Measurements from ENCODE around the gene LPP.

DNA sequence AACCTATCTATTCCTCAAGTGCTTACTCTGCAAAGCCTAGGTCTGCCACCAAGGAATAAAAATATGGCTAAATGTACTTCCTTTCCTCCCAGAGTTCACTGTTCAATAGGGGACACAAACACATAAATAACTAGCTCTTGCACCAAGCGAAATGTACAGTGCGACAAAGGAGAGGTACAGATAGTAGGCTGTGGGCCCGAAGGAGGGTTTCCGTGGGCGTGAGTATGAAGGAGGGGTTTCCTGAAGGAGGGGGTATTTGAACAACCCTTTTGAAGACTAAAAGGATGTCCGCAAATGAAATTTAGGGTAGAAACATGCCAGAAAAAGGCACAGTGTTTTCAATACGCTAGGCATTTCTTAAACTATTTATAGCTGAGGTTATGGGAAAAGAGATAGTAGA lies 207.9 kb downstream of the LPP start:
- TF ChIP-seq, protein P1, sequence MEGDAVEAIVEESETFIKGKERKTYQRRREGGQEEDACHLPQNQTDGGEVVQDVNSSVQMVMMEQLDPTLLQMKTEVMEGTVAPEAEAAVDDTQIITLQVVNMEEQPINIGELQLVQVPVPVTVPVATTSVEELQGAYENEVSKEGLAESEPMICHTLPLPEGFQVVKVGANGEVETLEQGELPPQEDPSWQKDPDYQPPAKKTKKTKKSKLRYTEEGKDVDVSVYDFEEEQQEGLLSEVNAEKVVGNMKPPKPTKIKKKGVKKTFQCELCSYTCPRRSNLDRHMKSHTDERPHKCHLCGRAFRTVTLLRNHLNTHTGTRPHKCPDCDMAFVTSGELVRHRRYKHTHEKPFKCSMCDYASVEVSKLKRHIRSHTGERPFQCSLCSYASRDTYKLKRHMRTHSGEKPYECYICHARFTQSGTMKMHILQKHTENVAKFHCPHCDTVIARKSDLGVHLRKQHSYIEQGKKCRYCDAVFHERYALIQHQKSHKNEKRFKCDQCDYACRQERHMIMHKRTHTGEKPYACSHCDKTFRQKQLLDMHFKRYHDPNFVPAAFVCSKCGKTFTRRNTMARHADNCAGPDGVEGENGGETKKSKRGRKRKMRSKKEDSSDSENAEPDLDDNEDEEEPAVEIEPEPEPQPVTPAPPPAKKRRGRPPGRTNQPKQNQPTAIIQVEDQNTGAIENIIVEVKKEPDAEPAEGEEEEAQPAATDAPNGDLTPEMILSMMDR (IDR thresholded peaks at IDR 0.05) = no peak
- TF ChIP-seq POLR2A (IDR thresholded peaks at IDR 0.05) = no peak
